Islet precursor cell (in vitro differentiated cells): Measurements from ENCODE around the gene HDLBP.
"Not testable (repeated sequence)": the region's sequence is repeated elsewhere in the genome, so short reads cannot be mapped to it uniquely, and the experiment has no call there.

Source experiments
- DNase-seq: peaks from one replicate; pipeline ENCODE4 v3.0.0-alpha.2; 2018

HDLBP gene

GRCh38 chr2:241329669-241330615, 14.5 kb upstream of the HDLBP start:
- DNase-seq = no peak

- DNase-seq = no peak
These were observed 9.8 kb upstream of the HDLBP start for GRCh38 chr2:241325257-241325656.

GRCh38 chr2:241324775-241325174, 9.3 kb upstream of the HDLBP start:
- DNase-seq = no peak

GRCh38 chr2:241323778-241324177, 8.3 kb upstream of the HDLBP start:
- no peak for DNase-seq

- no peak for DNase-seq
These were observed 6.4 kb upstream of the HDLBP start for GRCh38 chr2:241321886-241322285.

GRCh38 chr2:241321033-241321432, 5.6 kb upstream of the HDLBP start:
- DNase-seq = no peak

- DNase-seq = no peak
These were observed 4.9 kb upstream of the HDLBP start for GRCh38 chr2:241320394-241320793.

GRCh38 chr2:241318830-241319229, 3.4 kb upstream of the HDLBP start:
- not testable (repeated sequence) for DNase-seq

GRCh38 chr2:241317391-241317790, 1.9 kb upstream of the HDLBP start:
- DNase-seq = no peak

GRCh38 chr2:241316825-241317224, 1.4 kb upstream of the HDLBP start:
- DNase-seq = no peak

GRCh38 chr2:241315879-241316631, 583 bp upstream of the HDLBP start, which contains the start of gene SEPTIN2:
SEPTIN2 (plus strand) TSS chr2:241315925; CDS start chr2:241324233, 8,308 bp downstream.
- no peak for DNase-seq

GRCh38 chr2:241314226-241315092, 1.0 kb downstream of the HDLBP start:
- DNase-seq = no peak

GRCh38 chr2:241313543-241314095, 1.9 kb downstream of the HDLBP start:
- no peak for DNase-seq

GRCh38 chr2:241312082-241312481, 3.4 kb downstream of the HDLBP start:
- DNase-seq = no peak

GRCh38 chr2:241310917-241311566, 4.4 kb downstream of the HDLBP start:
- no peak for DNase-seq

GRCh38 chr2:241309684-241310117, 5.8 kb downstream of the HDLBP start:
- peak; percentile 87 for DNase-seq

- no peak for DNase-seq
These were observed 6.5 kb downstream of the HDLBP start for GRCh38 chr2:241308832-241309500.

GRCh38 chr2:241308267-241308666, 7.2 kb downstream of the HDLBP start:
- no peak for DNase-seq

GRCh38 chr2:241307055-241307454, 8.4 kb downstream of the HDLBP start:
- no peak for DNase-seq

- DNase-seq = no peak
These were observed 11.3 kb downstream of the HDLBP start for GRCh38 chr2:241304039-241304670.
